Dedifferentiated amniotic fluid mesenchymal stem cell (primary cell): Measurements from ENCODE around the gene DPH3.

Experiments used
- DNase-seq: peaks from one replicate; pipeline ENCODE4 v3.0.0-alpha.2; 2016; ENCODE audit errors: extremely low spot score

DPH3 gene

DNA sequence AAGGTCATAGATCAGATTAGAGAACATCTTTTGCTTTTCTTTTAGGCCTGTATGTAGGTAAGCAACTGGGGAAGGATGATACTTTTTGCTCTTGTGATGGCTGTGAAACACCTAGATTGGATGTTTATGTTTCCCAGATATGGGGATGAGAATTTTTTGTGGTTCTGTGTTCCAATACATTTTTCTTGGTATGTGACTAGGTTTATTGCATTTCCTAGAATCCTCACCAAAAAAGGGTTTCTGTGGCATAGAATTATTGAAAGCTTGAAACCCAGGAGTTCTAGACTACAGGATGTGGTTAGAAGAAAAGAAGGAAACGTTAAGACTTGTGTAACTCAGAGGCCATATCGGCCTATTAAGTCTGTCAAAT, 26.1 kb upstream of the DPH3 start:
- DNase-seq, result no peak

DNA sequence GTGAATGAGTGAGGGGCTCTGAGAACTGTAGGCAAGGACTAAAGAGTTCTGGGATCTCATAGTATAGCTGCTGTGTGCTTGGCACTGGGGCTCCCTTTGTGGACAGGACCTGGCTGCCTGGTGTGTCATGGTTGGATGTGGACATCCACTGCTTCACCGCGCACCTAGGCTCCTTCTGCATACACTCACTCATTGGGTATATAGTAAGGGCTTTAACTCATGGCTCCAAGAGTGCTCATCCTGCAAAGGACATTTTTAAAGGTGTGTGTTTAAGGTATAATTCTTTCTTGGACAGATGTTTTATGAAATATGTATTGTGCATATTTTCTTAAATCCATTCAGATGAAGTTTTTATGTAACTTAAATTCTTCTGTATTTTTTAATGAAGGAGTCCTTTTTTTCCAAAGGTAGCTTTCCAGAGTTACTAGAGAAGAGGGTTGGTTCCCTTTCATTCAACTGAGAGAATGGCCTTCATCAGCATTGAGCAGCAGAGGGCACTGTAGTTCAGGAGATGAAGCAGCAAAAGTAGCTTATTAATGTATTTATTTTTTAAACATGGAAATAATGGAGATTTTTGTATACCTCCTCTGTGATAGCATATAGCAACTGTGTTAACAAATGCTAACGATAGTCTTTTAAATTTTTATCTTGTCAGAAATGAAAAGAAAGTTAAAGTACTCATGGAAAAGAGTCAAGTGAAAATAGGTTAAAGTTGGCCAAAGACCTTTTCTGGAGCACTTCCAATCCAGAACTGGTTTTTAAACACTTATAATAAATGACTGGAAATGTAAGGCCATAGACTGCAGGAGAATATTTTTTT, 25.5 kb upstream of the DPH3 start:
- DNase-seq, result peak; percentile 78

DNA sequence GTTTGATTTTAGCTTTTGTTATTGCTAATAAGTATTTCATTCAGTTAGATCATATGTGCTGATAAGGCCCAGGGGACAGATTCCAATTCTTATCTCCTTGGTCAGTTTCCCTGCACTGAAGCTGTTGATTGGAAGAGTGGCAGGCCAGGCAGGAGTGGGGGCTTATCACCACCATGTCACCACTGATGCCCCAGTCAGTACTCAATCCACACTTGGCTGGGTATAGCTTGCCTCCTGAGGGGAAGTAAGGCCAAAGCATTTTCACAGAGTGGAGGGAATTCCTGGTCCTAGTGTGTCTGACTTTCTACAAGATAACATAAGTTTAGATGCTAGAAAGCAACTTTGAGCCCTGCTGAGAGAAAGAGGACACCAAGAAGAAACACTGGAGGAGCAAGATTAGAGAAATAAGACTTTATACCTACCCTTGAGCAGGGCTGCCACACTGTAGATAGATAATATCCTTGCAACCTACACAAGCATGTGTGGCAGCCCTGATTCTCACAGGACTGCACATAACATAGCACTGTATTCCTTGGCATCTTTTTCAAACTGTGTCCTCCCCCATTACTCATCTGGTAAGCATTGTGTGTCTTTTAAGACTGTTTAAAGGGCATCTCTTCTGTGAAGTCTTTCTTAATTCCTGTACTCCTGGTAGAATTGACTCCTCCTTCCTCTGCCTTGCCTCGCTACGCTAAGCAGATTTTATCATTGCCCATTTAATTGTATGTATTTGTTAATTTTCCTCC, 24.6 kb upstream of the DPH3 start:
- no peak for DNase-seq

DNA sequence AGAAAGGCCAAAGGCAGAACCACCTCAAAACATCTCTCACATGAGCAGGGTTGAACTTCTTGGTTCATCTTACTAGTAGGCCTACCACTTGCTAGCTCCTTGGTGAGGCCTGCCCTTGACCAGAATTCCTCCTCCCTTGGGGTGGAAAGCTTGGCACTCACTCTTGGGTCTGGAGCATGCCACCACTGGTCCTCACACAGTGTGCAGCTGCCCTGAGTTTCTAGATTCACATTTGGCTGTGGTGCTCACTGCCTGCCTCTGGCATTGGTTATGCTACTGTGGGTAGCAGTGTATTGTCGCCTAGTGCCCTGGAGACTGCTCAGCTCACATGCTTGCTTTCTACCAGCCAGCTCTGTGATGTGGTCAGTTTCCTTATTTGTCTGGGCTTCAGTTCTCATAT, 23.9 kb upstream of the DPH3 start:
- no peak for DNase-seq

DNA sequence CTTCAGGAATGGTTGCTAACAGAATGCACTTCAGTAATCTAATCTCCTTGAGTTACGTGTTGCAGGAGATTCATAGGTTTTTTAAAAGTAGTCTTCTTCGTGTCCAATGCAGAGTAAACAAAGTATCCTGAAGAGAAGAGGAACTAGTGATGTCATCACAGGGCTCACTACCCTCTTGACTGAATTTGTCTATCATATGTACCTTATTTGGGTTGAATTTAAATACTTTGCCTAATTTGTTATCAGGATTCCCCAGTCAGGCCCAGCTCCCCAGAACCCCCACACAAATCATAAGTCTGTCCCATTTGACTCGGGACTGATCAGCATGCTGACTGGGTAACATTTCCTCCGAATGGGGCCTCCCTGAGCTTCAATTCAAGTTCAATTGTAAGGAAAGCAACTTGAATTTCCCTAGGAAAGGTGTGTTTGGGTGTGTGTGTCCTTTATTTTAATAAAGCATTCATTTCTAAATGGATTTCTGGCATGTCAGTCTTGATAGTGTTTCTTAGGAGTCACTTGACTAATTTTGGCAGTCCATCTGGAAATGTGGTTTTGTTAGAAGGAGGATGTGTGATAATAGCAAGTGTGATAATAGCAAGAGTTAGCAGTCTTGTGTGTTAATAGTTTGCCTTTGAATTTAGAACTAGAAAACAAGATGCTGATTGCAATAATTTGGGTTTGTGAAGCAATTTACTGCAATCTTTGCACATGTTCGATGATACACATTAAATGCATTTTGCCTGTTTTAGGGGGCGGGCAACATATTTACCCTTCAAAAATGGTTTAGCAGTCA, 22.2 kb upstream of the DPH3 start:
- DNase-seq, result no peak

DNA sequence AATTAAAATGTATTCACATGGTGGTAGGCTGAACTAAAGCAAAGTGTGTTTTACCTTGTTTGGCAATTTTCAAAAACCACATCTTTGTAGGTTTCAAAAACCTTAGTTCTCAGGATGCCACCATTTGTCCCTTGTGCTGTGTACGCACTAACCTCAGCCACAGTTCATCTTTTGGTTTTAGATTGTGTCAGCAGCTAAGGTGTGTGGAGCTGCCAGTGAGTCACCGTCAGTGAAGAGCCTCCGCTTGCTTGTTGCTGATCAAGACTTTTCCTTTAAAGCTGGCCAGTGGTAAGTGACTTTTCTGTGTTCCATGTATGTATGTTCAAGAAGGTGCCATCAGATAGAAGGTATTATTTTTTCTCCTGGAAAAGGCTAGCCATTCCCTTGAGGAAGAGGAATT, 21.4 kb upstream of the DPH3 start:
- no peak for DNase-seq

DNA sequence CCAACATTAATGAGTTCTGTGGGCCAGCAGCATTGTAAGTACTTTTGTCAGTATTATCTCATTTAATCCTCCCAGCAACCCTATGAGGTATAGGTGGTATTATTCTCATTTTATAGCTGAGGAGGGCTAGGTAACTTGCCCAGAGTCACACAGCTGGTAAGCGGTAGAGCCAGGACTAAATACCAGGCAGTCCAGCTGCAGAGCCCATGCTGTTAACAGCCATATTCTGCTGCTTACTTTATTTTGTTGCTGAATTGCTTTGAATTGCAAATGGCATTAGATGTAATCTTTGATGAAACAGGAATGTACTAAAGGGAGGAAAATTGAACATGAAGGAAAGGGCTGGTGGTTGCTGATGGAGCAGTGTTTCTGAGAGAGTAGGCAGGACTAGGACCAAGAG, 19.9 kb upstream of the DPH3 start:
- DNase-seq, result no peak

DNA sequence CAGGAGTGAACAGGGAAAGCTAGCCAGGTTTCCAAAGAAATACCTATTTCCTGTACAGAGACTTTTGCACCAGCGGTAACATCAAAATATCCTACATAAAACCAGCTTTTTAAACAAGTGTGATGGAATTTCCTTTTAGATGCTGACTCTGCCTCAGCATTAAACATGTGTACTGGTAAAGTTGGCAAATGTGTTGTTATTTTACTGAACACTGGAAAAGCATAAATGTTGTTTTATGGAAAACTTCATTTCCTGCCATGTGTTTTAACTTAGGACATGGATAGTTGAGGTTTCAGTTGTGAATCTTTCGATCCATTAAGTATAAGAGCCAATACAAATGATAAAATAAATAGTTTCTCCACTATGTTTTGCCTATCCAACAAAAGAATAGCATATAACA, 15.9 kb upstream of the DPH3 start:
- no peak for DNase-seq

DNA sequence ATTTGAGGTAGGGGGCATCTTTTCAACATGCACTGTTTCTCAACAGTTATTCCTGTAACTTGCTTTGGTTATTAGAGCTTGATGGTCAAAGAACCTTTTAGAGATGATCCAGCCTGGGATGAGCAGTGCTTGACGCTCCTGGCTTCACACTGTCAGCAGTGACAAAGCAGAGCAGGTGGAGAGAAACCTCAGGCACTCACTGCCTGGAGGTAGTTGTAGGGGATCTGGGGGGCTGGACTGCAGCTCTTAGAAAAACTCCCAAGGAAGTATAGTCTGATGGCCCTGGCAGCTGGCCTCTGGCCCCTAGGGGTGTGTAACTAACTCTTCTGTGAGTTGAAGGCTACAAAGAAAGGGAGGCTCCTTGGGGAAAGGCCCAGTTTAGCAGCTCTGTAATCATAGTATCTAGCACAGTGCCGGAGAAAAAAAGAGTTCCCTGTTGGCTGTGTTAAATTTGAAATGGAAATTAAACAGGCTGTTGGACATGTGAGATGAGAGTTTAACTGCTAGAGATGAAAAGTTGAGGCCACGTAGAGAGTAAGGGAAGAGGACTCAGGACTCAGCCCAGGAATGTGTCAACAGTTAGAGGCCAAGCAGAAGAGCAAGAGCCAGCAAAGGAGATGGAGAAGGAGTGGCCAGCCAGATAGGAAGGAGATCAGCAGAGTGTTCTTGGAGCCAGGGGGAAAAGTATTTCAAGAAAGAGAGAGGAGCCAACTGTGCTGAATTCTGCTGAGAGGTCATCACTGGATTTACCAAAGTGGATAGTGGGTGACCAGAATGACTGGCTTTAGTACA, 14.5 kb upstream of the DPH3 start:
- no peak for DNase-seq

DNA sequence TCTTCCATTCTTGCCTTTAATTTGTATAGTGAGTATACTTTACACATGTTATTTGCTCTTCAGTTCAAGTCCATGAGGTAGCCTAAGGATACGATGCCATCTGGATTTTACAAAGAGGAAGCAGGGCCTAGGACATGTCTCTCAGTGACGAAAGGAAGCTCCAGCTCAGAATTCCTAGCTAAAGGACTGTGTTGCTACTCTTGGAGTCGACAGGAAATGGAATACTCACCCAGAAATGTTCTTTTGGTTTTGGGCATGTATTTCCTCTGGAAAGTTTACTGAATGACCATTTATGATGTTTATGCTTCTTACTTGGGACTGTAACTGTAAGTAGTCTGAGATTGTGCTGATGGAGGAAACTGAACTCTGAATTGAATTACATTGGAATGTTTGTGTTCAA, 12.7 kb upstream of the DPH3 start:
- no peak for DNase-seq

DNA sequence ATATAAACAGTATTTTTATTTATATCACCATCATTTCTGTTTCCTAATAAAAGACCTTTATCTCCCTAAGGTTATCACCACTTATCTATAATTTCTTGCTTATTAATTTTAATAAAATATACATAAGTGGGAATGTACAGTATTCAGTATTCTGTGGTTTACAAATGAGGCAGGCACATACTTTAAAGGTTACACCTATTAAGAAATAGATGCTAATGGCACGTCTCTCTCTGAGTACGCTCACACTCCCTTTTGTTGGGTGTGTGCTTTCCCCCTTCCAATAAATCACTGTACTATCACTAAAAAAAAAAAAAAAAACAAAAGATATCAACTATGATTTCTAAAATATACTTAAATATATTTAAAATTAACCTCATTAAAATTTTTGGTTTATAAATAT, 9.1 kb upstream of the DPH3 start:
- DNase-seq, result no peak

DNA sequence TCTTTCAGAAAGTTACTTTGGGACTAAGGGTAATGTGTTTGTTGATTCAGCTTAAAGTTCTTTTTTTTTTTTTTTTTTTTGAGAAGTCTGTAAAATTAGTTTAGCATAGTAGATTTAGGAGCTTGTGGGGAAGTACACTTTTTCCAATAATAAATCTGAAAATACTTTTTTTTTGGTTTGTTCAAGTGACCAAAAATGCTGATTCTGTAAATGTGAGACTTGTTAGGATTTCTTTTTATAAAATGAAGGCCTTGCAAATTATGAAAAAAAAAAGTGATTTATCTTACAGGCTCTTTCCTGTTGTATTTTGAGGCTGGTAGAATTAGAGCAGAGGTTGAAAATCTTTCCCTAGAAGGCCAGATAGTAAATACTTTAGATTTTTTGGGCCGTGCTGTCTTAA, 7.8 kb upstream of the DPH3 start:
- no peak for DNase-seq

DNA sequence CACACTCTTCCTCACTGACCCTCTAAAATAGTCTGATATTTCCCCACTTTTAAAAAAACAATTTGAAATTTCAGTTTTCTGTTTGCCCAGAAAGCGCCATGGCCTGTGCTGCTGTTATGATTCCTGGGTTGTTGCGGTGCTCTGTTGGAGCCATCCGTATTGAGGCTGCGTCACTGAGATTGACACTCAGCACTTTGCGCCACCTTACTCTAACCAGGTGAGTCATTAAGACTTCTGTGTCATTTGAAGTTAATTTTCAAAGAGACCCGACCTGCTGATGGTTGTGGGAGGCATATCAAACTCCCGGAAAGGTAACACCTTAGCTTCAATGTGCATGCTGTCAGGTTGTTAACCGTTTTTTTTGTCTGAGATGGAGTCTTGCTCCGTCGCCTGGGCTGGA, 6.1 kb upstream of the DPH3 start:
- DNase-seq, result no peak

DNA sequence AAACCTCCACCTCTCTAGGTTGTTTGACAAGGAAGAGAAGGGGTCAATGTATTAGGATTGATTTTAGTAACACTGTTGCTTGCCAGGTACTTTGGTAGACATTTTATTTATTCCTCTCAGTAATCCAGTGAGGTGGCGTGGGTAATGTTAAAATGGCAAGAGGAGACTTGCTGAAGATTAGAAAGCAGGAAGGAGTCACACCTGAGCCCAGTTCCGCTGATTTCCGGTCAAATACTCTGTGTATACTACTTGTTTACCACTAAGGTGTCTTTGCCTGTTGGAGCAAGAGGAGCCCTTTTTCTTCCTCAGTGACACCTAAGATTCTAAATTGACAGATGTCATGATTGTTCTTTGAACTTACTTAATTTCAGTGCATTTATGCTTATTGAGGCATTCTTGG, 2.0 kb upstream of the DPH3 start:
- DNase-seq, result no peak

DNA sequence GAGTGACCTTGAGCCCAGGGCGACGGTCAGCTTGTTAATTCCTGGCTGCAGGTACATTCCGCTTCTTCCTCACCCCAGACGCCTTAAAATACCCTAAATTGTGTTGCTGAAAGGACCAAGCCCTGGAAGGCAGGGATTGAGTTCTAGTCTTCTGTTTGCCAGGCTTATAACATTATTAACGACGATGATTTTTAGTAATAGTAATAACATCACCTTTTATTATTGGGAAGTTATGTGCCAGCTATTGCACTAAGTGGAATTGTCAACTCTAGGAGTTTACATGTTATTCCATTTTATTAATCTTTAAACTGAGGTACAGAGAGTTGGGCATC, 678 bp upstream of the DPH3 start:
- DNase-seq, result no peak

DNA sequence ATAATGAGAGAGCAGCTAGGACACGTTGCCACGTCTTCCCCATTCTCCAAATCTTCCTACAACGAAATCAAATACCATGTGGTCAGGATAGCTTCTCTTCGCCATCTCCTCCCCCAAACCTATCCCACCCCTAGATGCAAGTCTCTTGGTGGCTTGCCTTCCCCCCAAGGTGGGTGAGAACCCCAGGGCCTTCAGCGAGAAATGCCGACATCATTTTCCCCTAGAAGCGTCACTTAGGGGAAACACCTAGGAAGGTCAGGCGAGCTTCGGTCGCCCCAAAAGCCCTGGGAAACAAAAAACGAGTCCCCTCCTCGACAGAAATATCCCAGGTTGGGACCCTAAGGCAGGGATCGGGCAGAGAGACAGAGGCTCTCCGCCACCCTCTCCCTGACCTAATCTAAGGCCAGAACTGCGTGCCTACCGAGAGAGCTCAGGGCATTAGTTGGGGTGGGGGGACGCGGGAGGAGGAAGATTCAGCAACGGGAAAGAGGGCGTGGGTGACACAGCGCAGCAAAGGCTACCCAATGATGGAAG, 502 bp downstream of the DPH3 start:
- DNase-seq, result no peak

DNA sequence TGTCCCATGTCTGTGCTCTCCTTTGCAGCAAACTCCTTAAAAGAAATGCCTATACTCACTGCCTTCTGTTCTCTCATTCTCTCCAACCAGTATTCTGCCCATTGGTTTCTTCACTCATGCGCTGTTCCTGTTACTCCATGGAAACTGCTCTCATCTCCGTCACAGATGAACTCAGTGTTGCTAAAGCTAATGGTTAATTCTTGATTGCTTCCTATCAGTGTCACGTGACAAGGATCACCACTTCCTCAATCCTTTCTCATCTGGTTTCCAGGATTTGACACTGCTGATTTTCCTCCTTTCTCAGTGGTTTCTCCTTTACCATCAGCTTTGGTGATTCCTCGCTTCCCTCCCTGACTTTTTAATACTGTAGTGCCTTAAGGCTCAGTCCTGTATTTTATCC, 2.6 kb downstream of the DPH3 start:
- DNase-seq, result no peak

DNA sequence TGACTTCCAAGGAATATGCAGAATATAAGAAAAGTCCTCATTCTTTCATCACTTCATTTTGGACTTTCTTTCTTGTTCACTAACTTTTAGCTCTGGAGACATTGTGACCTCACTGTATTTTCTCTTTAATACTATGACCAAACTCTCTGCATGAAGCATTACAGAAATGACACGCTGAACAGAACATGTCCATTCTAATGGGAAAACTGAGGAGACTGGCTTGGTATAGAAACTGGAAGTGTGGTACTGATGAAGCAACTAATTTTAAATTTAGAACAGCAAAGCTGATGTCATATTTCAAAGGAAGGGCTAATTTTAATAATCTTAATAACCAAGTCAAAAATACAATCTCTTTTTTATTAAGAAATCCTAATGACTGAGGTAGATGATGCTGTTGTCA, 4.7 kb downstream of the DPH3 start:
- no peak for DNase-seq

DNA sequence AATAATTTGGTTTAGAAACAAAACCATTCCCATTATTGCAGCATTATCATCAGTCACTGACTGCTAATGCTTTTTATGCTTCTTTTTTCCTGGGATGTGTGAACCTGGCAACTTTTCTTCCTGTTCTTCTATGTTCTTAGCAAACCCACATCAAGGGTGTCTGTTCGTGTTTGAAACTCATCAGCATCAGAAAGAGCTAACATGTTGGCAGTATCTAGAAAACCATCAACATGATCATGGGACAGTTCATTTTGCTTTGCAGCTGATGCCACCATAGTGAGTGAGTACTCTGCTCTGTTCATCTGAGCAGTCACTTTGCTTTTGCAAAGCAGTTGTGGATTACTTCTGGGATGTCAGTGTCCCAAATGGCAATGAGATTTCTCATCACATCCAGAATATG, 5.9 kb downstream of the DPH3 start:
- no peak for DNase-seq

DNA sequence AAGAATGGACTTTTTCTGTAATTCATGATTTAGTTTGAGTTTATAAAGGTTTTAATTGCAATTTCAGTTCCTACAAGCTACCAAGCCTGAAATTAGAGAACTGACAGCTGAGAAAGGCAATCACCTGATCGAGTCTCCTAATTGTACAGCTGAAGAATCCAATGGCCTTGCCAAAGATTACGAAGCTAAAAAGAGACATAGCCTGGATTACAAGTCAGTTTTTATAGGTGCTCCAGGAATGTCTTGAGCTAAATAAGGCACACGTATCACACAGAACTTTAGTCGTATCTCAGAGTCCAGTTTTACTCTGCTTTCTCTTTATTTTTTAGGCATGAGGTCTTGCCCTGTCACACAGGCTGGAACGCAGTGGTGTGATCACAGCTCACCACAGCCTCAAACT, 6.6 kb downstream of the DPH3 start:
- DNase-seq, result no peak

DNA sequence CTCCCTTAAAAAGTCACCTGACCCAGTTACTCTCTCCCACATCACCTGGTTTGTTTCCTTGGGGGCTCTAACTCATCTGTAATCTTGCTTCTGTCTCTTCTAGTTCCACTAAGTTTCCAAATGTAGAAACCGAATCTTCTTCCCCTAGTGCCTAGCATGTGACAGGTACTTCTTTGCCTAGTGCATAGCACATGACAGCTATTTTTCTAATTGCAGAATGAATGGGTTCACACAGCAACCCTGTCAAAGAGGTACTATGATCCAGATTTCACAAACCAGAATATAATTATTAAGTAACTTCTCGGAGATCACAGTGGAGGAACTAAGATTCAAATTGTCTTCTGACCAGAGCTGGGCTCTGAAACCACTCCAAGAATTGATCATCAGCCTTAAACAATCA, 7.4 kb downstream of the DPH3 start:
- DNase-seq, result no peak

DNA sequence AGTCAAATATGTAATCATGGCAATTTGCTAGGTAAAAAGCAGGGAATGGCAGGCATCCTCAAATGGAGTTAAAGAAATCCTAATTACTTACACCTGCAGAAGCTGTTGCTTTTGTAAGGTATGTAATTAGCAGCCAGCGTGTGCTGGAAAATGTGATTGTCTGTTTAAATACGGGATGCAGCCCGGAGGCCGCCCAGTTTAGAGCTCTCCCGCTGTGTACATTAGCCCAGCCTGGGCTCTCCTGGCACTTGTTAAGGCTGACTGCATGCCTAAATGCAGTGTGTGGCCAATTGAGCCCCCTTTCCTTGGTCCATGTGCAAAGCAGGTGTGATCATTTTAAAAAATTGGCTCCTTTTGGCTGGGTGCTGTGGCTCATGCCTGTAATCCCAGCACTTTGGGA, 9.0 kb downstream of the DPH3 start:
- DNase-seq, result no peak
